Urothelium cell line (cell line): Measurements from ENCODE around the gene MCM6.

Experiments
- DNase-seq: peaks from one replicate; pipeline ENCODE4 v3.0.0; 2011; ENCODE audit warnings: low spot score, mixed read lengths
- FAIRE-seq: peaks from 2 replicates; lab custom pipeline; 2011; peaks lifted over from hg19 to GRCh38; lab: Jason Lieb, UNC

MCM6 gene

DNA sequence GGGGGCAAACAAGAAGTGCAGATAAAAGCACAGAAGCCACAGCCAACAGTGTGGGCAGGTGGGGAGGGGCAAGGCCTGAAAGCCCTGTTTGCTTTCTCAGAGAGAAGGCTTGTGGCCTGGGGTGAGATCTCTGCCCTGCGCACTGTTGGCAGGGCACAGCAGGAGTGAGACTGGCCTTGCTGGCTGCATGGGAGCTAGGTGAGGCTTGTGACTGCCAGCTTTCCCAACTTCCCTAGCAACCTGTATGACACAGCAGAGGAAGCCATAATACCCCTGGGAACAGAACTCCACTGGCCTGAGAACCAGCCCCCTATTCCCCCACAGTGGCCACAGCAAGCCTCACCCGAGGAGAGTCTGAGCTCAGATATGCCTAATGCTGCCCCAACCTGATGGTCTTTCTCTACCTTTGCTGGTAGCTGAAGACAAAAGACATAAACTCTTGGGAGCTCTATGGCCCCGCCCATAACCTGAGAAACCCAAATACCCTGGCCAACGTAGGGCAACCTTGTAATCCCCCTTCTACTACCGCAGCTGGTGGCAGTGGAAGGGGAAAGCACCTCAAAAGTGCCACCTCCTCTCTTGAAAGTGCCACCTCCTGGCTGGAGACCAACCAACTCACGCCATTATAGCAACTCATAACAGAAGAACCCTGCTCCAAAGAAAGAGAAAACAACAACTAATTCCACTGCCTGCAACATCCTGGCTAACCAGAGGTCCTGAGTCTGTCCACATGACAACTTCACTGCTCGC, 83.7 kb downstream of the MCM6 start:
- DNase-seq (no peak), FAIRE-seq (no peak)

DNA sequence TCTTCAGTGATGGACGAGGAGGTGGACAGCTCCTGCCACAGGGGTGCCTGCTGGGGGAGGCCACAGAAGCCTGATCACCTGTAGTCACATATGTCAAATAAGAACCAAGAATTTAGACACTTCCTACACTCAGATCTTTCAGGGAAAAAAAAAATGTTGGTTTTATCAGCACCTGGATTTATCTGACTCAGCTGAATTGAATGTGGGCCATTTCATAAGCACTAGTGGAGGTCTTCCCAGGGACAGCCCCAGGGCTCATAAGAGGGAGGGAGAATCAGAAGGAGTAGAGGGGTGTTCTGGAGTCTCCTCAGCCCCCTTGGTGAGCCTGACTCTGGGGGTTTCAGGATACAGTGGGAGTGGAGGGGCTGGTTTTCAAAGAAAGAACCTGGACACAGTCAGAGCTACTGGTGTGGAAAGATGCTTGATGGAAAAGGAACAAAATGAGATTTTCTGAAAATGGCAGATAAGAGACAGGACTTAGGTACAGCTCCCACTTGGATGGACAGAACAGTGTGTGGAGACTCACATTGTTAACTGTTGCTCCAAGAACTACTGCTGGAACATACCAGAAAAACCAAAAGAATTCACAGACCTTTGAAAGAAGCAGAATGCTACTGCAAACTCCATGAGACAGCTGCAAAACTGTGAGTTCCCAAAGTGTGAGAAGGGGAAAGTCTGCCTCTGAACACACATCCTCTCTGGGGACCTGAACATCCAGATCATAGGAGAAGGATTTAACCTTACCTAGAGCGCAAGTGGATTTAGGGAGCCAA, 84.6 kb downstream of the MCM6 start:
- no peak for FAIRE-seq
- peak; percentile 30 for DNase-seq

DNA sequence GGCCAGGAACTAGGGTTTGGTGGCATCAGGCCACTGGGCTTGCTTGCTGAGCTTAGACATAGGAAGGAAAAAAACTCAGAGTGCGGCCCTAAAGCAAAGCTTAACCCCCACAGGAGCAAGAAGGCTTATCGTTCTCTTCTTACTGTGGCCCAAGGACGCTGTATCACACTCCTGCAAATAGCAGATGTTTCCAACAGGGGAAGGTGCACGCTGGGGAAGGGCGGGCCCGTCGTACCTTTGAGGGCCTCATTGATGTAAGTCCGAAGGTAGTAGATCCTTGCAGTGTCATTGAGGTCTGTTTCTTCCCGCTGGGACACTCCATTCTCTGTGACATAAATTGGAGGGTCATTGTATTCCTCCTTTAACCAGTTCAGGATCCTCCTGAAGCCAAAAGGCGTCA, 85.8 kb downstream of the MCM6 start:
- FAIRE-seq (no peak), DNase-seq (no peak)
